Astrocyte of the spinal cord (primary cell): Measurements from ENCODE around the gene KCNH3.

ENCODE experiments used
- DNase-seq: peaks from one replicate; pipeline ENCODE4 v3.0.0; 2011; ENCODE audit warnings: low read depth, low spot score
- H3K4me3 ChIP-seq: 2 replicates; pipeline ENCODE4 v1.5.1; 2011; ENCODE audit warnings: low read depth, mild to moderate bottlenecking, low read length, moderate library complexity
- in situ Hi-C: cut with HindIII; loops from 2 replicates; pipeline ENCODE4 v1.10.0; 2017; ENCODE audit warnings: low sequenced_read_pairs
- TF ChIP-seq, protein P1 (sequence below): IDR thresholded peaks from 2 replicates; pipeline ENCODE4 v1.5.1; 2012; ENCODE audit warnings: low read depth, mild to moderate bottlenecking, low read length, inconsistent platforms

Gene KCNH3

GRCh38 chr12:49543914-49544815 lies 5.3 kb downstream of the KCNH3 start:
- in situ Hi-C loops: no loop called here
- no peak for DNase-seq
- TF ChIP-seq, protein P1, sequence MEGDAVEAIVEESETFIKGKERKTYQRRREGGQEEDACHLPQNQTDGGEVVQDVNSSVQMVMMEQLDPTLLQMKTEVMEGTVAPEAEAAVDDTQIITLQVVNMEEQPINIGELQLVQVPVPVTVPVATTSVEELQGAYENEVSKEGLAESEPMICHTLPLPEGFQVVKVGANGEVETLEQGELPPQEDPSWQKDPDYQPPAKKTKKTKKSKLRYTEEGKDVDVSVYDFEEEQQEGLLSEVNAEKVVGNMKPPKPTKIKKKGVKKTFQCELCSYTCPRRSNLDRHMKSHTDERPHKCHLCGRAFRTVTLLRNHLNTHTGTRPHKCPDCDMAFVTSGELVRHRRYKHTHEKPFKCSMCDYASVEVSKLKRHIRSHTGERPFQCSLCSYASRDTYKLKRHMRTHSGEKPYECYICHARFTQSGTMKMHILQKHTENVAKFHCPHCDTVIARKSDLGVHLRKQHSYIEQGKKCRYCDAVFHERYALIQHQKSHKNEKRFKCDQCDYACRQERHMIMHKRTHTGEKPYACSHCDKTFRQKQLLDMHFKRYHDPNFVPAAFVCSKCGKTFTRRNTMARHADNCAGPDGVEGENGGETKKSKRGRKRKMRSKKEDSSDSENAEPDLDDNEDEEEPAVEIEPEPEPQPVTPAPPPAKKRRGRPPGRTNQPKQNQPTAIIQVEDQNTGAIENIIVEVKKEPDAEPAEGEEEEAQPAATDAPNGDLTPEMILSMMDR: no peak
- no peak overlapping the region for H3K4me3 ChIP-seq

DNA sequence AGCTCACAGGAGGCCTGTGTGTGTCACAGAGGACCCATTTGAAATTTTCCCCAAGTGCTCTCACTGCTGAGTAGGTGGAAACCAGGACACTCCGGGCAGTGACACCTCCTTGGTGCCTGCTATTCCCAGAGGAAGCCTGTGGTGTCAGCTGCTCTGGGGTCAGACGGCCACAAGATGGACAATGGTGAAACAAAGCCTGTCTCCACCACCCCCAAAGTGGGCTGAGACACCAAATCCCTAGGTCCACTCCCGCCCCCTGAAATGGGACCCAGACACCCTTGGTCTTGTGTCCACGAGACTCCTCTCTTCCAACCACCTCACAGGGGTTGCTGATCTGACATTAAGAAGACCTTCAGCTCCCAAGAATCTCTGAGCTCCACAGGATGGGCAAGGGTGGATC lies 7.0 kb downstream of the KCNH3 start:
- H3K4me3 ChIP-seq: no peak overlapping the region
- no peak for DNase-seq
- TF ChIP-seq, protein P1: no peak
- in situ Hi-C loops: no loop called here

DNA sequence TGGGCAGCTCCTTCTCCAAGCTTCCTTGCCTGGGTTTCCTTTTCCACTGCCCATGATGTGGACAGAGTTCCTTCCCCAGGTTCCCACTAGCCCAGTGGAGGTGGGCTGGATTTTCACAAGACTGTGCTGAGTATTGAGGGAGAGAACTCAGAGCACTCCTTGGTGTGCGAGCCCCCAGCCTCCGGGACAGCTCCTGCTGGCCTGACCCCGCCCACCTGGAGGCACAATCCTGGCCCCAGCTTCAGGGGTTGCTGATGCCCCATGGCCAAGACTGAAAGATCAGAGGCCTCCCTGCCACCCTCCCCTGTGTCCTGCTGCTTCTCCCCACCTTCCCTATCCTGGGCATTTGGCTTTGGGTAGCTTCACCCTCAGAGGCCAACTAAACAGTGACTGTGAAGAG lies 7.7 kb downstream of the KCNH3 start:
- in situ Hi-C loops: no loop called here
- H3K4me3 ChIP-seq: no peak overlapping the region
- DNase-seq: no peak
- TF ChIP-seq, protein P1: no peak

GRCh38 chr12:49547090-49547690 lies 8.4 kb downstream of the KCNH3 start:
- DNase-seq: no peak
- in situ Hi-C loops: no loop called here
- no peak overlapping the region for H3K4me3 ChIP-seq
- TF ChIP-seq, protein P1: no peak

DNA sequence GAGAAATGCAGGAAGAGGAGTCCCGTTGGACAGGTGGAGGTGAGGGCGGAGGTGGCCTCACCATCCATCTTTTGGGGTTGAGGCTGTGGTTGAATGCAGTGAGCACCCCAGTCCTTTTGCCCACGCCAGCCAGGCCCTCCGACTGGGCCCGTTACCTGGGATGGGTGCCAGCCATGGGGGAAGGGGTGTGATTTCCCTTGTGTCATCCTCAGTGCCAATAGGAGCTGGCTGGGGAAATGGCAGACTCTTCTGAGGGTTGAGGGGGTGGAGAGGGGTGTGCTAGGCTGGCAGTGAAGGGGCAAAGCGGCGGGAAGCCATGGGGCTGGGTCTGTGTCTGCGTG lies 9.6 kb downstream of the KCNH3 start:
- TF ChIP-seq, protein P1: no peak
- no peak for DNase-seq
- in situ Hi-C loops: no loop called here
- H3K4me3 ChIP-seq: no peak overlapping the region

- TF ChIP-seq, protein P1: peak; percentile 54
- in situ Hi-C loops: no loop called here
- no peak for DNase-seq
- peak overlapping the region; percentile 21 for H3K4me3 ChIP-seq
Measured at GRCh38 chr12:49548822-49549648, 10.2 kb downstream of the KCNH3 start.
